ENCODE measurements around the gene HTR3D. TPM values are rescaled to one million over a fixed set of nuclear protein-coding genes. Genes with fewer than 3 reads are reported as not detected.

The HTR3D gene
- total and polyA plus RNA-seq, 2 experiments from 2014 or later, result not detected

DNA sequence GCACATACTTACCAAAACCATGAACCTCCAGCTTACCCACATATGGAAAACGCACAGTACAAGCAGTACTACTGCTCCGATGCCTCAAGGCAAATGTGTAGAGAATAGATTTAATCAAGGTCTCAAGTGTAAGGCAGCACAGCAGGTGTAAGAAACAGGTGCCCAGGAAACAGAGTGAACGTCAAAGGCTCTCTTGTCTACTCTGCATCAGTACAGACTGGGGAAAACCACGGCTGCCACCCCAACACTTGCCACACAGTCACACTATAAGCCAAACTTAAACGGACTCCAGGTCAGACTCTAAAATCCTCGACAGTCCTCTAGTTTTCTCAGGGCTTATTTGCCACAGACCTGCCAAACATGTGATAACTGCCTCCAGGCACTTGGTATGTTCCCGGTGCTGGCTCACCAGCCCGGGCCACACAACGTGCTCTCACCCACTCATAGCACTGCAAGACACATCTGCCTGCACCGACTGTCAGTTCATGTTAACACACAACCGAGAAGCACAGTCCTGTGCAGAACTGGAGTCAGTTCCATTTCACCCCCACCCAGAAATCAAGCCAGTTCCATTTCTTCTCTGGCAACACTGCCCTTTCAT, 44.4 kb upstream of the HTR3D start (continued):
- TF ChIP-seq, protein P1, sequence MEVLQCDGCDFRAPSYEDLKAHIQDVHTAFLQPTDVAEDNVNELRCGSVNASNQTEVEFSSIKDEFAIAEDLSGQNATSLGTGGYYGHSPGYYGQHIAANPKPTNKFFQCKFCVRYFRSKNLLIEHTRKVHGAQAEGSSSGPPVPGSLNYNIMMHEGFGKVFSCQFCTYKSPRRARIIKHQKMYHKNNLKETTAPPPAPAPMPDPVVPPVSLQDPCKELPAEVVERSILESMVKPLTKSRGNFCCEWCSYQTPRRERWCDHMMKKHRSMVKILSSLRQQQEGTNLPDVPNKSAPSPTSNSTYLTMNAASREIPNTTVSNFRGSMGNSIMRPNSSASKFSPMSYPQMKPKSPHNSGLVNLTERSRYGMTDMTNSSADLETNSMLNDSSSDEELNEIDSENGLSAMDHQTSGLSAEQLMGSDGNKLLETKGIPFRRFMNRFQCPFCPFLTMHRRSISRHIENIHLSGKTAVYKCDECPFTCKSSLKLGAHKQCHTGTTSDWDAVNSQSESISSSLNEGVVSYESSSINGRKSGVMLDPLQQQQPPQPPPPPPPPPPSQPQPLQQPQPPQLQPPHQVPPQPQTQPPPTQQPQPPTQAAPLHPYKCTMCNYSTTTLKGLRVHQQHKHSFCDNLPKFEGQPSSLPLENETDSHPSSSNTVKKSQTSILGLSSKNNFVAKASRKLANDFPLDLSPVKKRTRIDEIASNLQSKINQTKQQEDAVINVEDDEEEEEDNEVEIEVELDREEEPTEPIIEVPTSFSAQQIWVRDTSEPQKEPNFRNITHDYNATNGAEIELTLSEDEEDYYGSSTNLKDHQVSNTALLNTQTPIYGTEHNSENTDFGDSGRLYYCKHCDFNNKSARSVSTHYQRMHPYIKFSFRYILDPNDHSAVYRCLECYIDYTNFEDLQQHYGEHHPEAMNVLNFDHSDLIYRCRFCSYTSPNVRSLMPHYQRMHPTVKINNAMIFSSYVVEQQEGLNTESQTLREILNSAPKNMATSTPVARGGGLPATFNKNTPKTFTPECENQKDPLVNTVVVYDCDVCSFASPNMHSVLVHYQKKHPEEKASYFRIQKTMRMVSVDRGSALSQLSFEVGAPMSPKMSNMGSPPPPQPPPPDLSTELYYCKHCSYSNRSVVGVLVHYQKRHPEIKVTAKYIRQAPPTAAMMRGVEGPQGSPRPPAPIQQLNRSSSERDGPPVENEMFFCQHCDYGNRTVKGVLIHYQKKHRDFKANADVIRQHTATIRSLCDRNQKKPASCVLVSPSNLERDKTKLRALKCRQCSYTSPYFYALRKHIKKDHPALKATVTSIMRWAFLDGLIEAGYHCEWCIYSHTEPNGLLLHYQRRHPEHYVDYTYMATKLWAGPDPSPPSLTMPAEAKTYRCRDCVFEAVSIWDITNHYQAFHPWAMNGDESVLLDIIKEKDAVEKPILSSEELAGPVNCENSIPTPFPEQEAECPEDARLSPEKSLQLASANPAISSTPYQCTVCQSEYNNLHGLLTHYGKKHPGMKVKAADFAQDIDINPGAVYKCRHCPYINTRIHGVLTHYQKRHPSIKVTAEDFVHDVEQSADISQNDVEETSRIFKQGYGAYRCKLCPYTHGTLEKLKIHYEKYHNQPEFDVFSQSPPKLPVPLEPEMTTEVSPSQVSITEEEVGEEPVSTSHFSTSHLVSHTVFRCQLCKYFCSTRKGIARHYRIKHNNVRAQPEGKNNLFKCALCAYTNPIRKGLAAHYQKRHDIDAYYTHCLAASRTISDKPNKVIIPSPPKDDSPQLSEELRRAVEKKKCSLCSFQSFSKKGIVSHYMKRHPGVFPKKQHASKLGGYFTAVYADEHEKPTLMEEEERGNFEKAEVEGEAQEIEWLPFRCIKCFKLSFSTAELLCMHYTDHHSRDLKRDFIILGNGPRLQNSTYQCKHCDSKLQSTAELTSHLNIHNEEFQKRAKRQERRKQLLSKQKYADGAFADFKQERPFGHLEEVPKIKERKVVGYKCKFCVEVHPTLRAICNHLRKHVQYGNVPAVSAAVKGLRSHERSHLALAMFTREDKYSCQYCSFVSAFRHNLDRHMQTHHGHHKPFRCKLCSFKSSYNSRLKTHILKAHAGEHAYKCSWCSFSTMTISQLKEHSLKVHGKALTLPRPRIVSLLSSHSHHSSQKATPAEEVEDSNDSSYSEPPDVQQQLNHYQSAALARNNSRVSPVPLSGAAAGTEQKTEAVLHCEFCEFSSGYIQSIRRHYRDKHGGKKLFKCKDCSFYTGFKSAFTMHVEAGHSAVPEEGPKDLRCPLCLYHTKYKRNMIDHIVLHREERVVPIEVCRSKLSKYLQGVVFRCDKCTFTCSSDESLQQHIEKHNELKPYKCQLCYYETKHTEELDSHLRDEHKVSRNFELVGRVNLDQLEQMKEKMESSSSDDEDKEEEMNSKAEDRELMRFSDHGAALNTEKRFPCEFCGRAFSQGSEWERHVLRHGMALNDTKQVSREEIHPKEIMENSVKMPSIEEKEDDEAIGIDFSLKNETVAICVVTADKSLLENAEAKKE (CRISPR knock-in tag; IDR thresholded peaks at IDR 0.05), result no peak

DNA sequence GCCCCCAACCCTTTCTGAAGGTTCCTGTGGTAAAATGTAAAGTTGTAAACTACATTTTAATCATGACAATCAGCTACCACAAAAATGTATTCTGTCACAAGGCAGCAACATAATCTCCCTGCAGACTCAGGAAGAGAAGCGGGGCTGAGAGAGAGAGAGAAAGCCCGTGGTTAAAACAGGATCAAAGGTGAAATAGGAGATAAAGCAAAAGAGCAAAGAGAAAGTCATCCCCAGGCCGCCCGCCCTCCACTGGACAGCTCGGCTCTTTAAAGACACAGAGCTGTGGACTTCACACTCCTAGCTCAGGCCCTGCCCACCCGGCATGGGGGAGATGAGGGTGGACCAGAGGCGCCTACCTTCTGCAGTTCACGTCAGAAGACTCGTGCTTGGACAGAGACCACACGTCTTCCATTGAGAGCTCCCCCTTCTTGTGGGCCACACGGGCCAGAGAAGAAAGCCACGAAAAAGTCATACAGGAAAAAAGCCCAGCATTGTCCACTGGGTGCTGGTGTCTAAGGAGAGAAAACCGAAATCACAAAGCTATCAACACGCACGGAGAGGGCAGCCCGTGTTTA, 43.2 kb upstream of the HTR3D start:
- H4K20me1 ChIP-seq (replicated peaks; ENCODE audit: insufficient read depth), result no peaks in the 10 kb centered on the region; the same call in 1 of the 2 replicates
- H3K27ac ChIP-seq (ENCODE audit: low read depth), result no peak overlapping the region
- DNase-seq (ENCODE audit: low spot score) (no peak), ATAC-seq (no peak)
- H3K27me3 Mint-ChIP-seq (ENCODE audit: insufficient read depth, low read depth, poor library complexity), result peaks cover 3% of the 10 kb centered on the region
- H3K27ac Mint-ChIP-seq, result no peak overlapping the region
- TF ChIP-seq POLR2AphosphoS5 (IDR thresholded peaks at IDR 0.05; ENCODE audit: low read depth) (no peak), ZNF331 (CRISPR knock-in tag; IDR thresholded peaks at IDR 0.05; ENCODE audit: low read depth) (no peak), JUNB (IDR thresholded peaks at IDR 0.05; ENCODE audit: unreplicated experiment) (no peak), EZH2phosphoT487 (IDR thresholded peaks at IDR 0.05; ENCODE audit: unreplicated experiment) (no peak), STAT1 (IDR thresholded peaks at IDR 0.05; ENCODE audit: unreplicated experiment) (no peak), NANOG (IDR thresholded peaks at IDR 0.05; ENCODE audit: borderline replicate concordance) (no peak), EZH2 (IDR thresholded peaks at IDR 0.05; ENCODE audit: low read depth, unreplicated experiment) (no peak)
- TF ChIP-seq, protein P2, sequence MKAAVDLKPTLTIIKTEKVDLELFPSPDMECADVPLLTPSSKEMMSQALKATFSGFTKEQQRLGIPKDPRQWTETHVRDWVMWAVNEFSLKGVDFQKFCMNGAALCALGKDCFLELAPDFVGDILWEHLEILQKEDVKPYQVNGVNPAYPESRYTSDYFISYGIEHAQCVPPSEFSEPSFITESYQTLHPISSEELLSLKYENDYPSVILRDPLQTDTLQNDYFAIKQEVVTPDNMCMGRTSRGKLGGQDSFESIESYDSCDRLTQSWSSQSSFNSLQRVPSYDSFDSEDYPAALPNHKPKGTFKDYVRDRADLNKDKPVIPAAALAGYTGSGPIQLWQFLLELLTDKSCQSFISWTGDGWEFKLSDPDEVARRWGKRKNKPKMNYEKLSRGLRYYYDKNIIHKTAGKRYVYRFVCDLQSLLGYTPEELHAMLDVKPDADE (IDR thresholded peaks at IDR 0.05), result no peak
- TF ChIP-seq, protein P3, sequence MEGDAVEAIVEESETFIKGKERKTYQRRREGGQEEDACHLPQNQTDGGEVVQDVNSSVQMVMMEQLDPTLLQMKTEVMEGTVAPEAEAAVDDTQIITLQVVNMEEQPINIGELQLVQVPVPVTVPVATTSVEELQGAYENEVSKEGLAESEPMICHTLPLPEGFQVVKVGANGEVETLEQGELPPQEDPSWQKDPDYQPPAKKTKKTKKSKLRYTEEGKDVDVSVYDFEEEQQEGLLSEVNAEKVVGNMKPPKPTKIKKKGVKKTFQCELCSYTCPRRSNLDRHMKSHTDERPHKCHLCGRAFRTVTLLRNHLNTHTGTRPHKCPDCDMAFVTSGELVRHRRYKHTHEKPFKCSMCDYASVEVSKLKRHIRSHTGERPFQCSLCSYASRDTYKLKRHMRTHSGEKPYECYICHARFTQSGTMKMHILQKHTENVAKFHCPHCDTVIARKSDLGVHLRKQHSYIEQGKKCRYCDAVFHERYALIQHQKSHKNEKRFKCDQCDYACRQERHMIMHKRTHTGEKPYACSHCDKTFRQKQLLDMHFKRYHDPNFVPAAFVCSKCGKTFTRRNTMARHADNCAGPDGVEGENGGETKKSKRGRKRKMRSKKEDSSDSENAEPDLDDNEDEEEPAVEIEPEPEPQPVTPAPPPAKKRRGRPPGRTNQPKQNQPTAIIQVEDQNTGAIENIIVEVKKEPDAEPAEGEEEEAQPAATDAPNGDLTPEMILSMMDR (conservative IDR thresholded peaks at IDR 0.05; ENCODE audit: low read depth in 2 of 2), result no peak
- TF ChIP-seq, protein P4, sequence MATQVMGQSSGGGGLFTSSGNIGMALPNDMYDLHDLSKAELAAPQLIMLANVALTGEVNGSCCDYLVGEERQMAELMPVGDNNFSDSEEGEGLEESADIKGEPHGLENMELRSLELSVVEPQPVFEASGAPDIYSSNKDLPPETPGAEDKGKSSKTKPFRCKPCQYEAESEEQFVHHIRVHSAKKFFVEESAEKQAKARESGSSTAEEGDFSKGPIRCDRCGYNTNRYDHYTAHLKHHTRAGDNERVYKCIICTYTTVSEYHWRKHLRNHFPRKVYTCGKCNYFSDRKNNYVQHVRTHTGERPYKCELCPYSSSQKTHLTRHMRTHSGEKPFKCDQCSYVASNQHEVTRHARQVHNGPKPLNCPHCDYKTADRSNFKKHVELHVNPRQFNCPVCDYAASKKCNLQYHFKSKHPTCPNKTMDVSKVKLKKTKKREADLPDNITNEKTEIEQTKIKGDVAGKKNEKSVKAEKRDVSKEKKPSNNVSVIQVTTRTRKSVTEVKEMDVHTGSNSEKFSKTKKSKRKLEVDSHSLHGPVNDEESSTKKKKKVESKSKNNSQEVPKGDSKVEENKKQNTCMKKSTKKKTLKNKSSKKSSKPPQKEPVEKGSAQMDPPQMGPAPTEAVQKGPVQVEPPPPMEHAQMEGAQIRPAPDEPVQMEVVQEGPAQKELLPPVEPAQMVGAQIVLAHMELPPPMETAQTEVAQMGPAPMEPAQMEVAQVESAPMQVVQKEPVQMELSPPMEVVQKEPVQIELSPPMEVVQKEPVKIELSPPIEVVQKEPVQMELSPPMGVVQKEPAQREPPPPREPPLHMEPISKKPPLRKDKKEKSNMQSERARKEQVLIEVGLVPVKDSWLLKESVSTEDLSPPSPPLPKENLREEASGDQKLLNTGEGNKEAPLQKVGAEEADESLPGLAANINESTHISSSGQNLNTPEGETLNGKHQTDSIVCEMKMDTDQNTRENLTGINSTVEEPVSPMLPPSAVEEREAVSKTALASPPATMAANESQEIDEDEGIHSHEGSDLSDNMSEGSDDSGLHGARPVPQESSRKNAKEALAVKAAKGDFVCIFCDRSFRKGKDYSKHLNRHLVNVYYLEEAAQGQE (IDR thresholded peaks at IDR 0.05; ENCODE audit: unreplicated experiment), result no peak
- H3K4me3 Mint-ChIP-seq, result no peak overlapping the region
- no peak overlapping the region for H2AFZ ChIP-seq
- H3K9me3 Mint-ChIP-seq, result no peaks in the 10 kb centered on the region
- H3K4me1 ChIP-seq (ENCODE audit: insufficient read depth), result peaks cover 14% of the 10 kb centered on the region
- no peak overlapping the region for H3K4me3 ChIP-seq
- peaks cover 21% of the 10 kb centered on the region for H3K4me1 Mint-ChIP-seq
- no peaks in the 10 kb centered on the region for H3F3A ChIP-seq (replicated peaks; ENCODE audit: low read depth)
- H3K27me3 ChIP-seq (ENCODE audit: insufficient read depth), result no peaks in the 10 kb centered on the region
- H3K36me3 Mint-ChIP-seq (ENCODE audit: low read depth), result peaks cover 38% of the 10 kb centered on the region
- H3K4me2 ChIP-seq, result no peak overlapping the region
- 0 out of 2 replicates have a peak, but pooled peaks cover 7% of the 10 kb centered on the region for H3K79me2 ChIP-seq (replicated peaks; ENCODE audit: insufficient read depth)
- peaks cover 5% of the 10 kb centered on the region for H3K36me3 ChIP-seq (ENCODE audit: insufficient read depth)
- no peaks in the 10 kb centered on the region for H3K9me2 ChIP-seq (ENCODE audit: insufficient read depth)
